MM.1S (cell line): Measurements from ENCODE around the gene PGA3.

Experiments used
- EZH2 ChIP-seq: fragments of 300-600 bp; sonication (generic); optimal IDR thresholded peaks from 2 replicates; pipeline ENCODE3; 2017; ENCODE audit warnings: low read depth, mild to moderate bottlenecking, antibody characterized with exemption, low read length, mixed read lengths
- TF ChIP-seq, protein P1 (sequence below): fragments of 300-600 bp; sonication (generic); IDR thresholded peaks from 2 replicates; pipeline ENCODE4 v1.5.1; 2016; ENCODE audit warnings: antibody characterized with exemption, low read length, mixed read lengths

DNA sequence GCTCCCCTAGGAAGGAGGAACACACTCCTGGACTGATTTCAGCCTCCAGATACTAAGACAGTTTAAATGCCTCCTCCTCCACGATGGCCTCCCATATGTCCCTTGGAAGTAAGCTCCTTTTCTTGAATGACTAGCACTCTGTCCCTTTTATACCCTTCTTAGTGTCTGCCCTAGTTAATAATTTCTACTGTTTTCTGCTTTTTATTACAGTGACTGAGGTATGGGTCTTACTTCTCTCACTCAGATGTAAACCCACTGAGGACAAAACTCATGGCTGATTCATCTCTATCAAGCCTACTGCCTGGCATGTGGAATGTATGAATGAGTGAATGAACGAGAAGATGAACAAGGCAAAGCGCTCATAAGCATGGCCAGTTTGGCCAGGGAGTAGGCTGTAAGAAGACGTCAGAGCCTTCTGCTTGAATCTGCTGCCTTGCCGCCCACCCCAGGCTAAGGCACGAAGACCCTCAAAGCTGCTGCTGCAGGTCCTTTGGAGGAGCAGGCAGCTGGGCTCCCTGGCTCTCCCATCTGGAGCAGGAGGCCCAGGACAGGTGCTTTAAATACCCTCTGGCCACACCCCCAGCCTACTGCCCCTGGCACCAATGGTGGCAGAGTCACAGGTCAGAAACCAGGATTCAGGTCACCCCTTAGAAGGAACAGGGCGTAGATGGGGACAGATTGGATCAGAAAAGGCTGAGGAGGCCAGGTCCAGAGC, 8.2 kb upstream of the PGA3 start:
- TF ChIP-seq EZH2 = no peak
- TF ChIP-seq, protein P1, sequence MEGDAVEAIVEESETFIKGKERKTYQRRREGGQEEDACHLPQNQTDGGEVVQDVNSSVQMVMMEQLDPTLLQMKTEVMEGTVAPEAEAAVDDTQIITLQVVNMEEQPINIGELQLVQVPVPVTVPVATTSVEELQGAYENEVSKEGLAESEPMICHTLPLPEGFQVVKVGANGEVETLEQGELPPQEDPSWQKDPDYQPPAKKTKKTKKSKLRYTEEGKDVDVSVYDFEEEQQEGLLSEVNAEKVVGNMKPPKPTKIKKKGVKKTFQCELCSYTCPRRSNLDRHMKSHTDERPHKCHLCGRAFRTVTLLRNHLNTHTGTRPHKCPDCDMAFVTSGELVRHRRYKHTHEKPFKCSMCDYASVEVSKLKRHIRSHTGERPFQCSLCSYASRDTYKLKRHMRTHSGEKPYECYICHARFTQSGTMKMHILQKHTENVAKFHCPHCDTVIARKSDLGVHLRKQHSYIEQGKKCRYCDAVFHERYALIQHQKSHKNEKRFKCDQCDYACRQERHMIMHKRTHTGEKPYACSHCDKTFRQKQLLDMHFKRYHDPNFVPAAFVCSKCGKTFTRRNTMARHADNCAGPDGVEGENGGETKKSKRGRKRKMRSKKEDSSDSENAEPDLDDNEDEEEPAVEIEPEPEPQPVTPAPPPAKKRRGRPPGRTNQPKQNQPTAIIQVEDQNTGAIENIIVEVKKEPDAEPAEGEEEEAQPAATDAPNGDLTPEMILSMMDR = no peak
